HG02852 (cell line): ENCODE results near the gene PTPRD.
"Not testable (repeated sequence)": the region's sequence is repeated elsewhere in the genome, so short reads cannot be mapped to it uniquely, and the experiment has no call there.

Experiments
- ATAC-seq: cut with Tn5 transposase; IDR thresholded peaks from one replicate; pipeline ENCODE4 v1.9.1; 2021; ENCODE audit warnings: mild to moderate bottlenecking, moderate library complexity; ENCODE audit not compliant: unreplicated experiment

Gene PTPRD

DNA sequence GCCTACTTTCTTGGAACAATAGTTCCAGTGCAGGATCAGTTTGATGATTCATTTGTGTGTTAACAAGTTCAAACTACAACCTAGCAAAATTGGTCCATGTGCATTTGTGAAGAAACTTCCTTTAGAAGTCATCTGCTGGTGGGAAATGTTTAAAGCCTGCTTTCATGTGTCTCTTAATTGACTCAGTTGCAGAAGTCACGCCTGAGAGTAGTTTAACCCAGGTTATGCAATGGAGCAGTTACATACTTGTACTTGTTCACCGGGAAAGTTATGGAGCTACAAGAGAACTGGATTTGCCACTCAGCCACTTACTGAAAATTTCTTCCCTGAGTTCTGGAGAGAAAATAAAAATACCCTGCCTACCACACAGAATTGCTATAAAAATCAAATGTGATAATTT is 1397.8 kb downstream of the PTPRD start:
- no peak for ATAC-seq

DNA sequence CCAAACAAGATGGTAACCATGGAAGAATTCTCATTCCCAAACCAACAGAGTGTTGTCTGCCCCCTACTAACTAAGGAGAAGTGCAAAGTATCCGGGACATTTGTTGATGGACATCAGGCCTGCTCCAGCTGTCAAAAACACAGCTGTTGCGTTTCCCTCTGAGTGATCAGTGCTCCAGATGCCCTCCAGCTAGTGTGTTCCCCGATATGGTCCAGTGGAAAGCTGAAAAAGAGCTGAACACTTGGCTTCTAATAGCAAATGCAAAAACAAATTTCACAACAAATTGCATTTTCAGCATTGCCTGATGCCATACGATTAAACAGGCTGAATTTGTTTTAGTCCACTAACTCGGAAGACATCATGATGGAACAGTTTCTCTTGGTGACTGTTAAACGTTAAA is 1398.7 kb downstream of the PTPRD start:
- ATAC-seq = no peak

GRCh38 chr9:9212963-9213362 is 1399.8 kb downstream of the PTPRD start:
- ATAC-seq = no peak

DNA sequence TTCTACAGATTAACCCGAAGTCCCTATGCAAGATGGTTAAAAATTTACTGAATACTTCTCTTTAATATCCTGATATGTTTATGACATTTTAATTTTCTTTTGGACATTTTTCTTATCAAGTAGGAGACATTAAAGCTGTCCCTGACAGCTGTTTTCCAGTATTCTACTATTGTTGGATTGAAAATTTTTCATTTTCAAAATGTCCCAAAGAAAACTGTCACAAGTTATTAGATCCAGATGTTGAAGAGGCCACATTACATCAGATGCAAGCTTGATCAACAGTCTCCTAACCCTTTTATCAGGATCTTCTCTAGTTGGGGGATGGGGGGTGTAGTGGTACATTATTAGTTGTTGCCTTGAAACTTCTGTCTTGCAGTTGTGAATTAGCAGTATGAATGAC is 1410.5 kb downstream of the PTPRD start:
- no peak for ATAC-seq

GRCh38 chr9:9186086-9186485 is 1426.7 kb downstream of the PTPRD start:
- ATAC-seq = no peak

DNA sequence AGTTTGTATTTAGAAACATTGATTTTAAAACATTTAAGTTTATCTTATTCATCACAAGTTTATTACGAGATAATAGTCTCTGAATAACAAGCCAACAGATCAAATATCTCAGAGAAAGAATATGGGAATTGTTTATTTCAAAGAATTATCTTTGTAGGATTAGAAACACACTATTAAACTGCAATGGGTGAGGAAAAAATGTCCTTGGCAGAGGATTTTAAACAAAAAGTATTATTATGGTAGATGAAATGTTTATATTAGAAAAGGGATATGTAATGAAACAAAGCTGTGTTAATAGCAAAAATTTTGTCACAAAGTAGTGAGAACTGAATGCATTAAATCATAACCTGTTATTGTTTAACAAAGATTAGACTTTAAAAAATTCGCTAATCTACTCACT is 1430.4 kb downstream of the PTPRD start:
- no peak for ATAC-seq

GRCh38 chr9:9177081-9177480 is 1435.7 kb downstream of the PTPRD start:
- no peak for ATAC-seq

GRCh38 chr9:9174358-9174757 is 1438.4 kb downstream of the PTPRD start:
- ATAC-seq = no peak

DNA sequence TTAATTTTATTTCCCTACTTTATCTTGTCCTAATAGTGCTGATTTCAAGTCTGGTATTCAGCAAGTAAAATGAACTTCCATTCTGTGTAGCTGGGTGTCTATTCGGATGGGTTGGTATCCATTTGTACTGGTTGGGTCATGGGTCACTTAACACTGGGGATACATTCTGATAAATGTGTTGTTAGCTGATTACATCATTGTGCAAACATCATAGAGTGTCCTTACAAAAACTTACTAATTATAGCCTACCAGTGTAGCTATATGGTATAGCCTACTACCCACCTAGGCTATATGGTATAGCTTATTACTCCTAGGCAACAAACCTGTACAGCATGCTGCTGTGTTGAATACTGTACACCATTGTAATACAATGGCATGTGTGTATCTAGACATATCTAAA is 1439.5 kb downstream of the PTPRD start:
- no peak for ATAC-seq

DNA sequence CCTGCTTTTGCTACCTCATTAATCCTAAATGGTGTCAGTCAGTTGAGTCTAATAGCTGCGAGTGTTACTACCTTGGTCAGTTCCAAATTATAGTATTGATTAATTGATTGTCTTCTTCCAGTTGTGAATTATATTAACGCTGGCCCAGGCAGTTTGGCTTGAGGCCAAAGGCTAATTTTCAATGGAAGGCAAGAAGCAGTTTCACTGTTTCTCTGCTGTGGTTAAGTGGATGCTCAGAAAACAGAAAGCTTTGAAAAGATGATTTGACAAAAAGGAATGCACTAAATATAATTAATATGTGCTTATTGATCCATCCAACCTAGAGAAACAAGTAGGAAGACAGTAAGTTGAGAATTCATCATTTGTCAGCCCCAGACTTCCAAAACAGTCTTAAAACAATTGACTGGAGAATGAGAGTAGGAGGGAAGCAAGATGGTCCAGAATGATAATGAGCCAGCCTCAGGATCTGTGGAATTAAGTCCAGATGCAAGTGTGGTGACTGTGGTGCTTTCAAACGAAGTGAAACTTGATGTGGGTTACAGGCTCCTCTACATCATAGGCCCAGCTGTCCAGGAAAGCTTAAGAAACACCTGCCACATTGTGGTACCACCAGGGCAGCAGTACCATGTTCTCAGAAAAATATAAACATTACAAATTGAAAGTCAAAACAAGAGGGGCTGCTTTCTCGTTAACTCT is 1442.2 kb downstream of the PTPRD start:
- no peak for ATAC-seq

DNA sequence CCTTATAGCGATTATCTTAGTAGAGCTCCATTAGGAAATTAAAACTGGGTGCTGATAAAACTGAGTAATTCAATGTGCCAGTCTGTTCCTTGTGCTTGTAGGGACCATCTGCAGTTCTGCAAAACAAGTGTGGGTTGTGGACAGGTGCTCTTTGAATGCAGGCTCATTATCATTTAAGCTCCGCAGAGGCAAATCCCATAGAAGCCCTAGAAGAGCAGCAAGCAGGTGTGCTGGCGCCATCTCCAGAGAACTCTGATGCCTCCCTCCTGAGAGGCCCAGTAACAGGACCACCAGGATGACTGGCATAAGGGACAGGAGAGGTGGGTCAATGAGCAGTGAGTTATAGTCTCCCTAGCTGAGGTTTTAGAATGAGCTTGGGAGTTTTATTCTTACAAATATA is 1470.8 kb downstream of the PTPRD start:
- ATAC-seq = no peak

GRCh38 chr9:9133526-9133925 is 1479.3 kb downstream of the PTPRD start:
- ATAC-seq = no peak

DNA sequence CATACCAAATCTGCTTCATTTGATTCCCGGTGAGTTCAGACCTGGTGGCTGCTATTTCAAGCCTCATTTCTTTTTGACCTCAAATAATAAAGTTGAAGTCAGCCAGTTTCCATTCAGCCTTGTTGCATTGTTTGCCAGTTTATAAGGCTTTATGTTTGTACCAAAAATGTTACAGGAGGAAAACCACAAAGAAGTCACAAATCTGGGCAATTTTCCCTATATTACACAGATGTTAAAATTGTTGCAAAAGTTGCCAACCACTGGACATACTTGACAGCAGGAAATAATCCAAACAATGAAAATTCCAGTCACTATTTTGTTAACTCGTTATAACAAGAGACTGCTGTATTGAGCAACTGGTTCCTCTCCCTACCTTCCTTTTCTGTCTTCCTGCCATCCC is 1488.2 kb downstream of the PTPRD start:
- no peak for ATAC-seq

- ATAC-seq = no peak
Observed at GRCh38 chr9:9122230-9122875, 1490.4 kb downstream of the PTPRD start.

DNA sequence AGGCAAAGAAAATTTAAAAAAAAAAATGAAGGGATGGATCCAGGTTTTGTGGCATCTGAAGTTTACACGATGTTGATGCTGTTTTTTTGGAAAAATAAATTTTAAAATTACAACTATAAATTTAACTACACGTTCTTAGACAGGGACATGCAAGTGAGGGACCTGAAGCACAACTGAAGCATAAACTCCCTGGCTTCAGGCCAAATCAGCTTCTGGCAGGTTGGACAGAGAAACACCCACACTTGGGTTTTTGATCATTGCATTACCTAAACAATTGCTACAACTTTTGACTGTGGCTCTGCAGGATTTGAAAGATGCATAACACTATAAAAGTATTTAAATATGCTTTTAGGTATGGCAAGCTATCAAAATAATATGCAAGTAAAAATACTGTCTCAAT is 1494.9 kb downstream of the PTPRD start:
- ATAC-seq = no peak

- ATAC-seq = no peak
Observed at GRCh38 chr9:9112001-9112720, 1500.6 kb downstream of the PTPRD start.

GRCh38 chr9:9108641-9109040 is 1504.2 kb downstream of the PTPRD start:
- no peak for ATAC-seq

GRCh38 chr9:9102295-9102694 is 1510.5 kb downstream of the PTPRD start:
- ATAC-seq = no peak

GRCh38 chr9:9100070-9100469 is 1512.7 kb downstream of the PTPRD start:
- no peak for ATAC-seq

GRCh38 chr9:9099646-9100045 is 1513.2 kb downstream of the PTPRD start:
- no peak for ATAC-seq

GRCh38 chr9:9097254-9097653 is 1515.5 kb downstream of the PTPRD start:
- not testable (repeated sequence) for ATAC-seq

DNA sequence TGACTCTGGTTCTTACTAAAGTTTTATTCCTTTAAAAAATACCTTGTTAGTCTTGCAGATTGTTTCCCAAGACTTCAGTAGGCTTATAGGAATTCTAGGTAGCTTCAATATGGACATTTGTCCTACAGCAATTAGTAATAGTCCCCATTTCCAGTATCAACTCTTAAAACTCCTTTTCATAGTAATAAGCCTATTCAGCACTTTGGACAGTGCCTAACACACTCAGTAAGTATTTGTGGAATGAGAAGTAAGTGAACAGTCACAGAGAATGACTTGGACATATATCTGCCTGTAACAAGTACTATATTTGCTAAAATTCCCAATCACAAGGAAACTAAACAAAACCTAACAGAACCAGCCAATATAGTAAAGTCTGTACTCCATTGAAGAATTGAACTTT is 1521.4 kb downstream of the PTPRD start:
- ATAC-seq = no peak
